ENCODE results near the gene ZNF462. TPM values are rescaled to one million over a fixed set of nuclear protein-coding genes. Genes with fewer than 3 reads are reported as not detected.

Gene ZNF462
- polyA plus RNA-seq, 3 donors = not detected

- intact Hi-C loops (cut with micrococcal nuclease) = no loop called here
- no peak overlapping the region for H3K4me3 Mint-ChIP-seq
- TF ChIP-seq, protein P1, sequence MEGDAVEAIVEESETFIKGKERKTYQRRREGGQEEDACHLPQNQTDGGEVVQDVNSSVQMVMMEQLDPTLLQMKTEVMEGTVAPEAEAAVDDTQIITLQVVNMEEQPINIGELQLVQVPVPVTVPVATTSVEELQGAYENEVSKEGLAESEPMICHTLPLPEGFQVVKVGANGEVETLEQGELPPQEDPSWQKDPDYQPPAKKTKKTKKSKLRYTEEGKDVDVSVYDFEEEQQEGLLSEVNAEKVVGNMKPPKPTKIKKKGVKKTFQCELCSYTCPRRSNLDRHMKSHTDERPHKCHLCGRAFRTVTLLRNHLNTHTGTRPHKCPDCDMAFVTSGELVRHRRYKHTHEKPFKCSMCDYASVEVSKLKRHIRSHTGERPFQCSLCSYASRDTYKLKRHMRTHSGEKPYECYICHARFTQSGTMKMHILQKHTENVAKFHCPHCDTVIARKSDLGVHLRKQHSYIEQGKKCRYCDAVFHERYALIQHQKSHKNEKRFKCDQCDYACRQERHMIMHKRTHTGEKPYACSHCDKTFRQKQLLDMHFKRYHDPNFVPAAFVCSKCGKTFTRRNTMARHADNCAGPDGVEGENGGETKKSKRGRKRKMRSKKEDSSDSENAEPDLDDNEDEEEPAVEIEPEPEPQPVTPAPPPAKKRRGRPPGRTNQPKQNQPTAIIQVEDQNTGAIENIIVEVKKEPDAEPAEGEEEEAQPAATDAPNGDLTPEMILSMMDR (IDR thresholded peaks at IDR 0.05) = no peak
- Histone ChIP-seq H3K79me2 (ENCODE audit: insufficient read depth, low read length) (no peaks in the 10 kb centered on the region), H3K9ac (ENCODE audit: insufficient read depth, low read length, poor library complexity, severe bottlenecking) (no peak overlapping the region), H3K27ac (ENCODE audit: low read depth in 1 of 2, low read length in 2 of 2) (no peak overlapping the region), H3K4me1 (ENCODE audit: control insufficient read depth in 1 of 2, insufficient read depth in 2 of 2, low read length in 2 of 2) (no peaks in the 10 kb centered on the region), H2AFZ (ENCODE audit: insufficient read depth, low read depth, low read length, poor library complexity, severe bottlenecking) (no peak overlapping the region), H4K20me1 (ENCODE audit: insufficient read depth, low read length) (no peaks in the 10 kb centered on the region), H3K27me3 (ENCODE audit: control insufficient read depth in 2 of 2, insufficient read depth in 2 of 2, low read length in 2 of 2) (no peaks in the 10 kb centered on the region), H3K9me3 (replicated peaks in 1 of 2; ENCODE audit: control insufficient read depth in 1 of 2, insufficient read depth in 1 of 2, low read length in 2 of 2) (no peaks in the 10 kb centered on the region), H3K36me3 (replicated peaks in 1 of 2; ENCODE audit: control insufficient read depth in 1 of 2, insufficient read depth in 2 of 2, low read length in 2 of 2) (no peaks in the 10 kb centered on the region), H3K4me3 (replicated peaks in 1 of 3; ENCODE audit: low read depth in 2 of 3, low read length in 3 of 3) (no peak overlapping the region), H3K4me2 (replicated peaks; ENCODE audit: extremely low read depth, low read length, poor library complexity, severe bottlenecking) (no peak overlapping the region)
- H3K27ac Mint-ChIP-seq = no peak overlapping the region
- no peaks in the 10 kb centered on the region for H3K36me3 Mint-ChIP-seq
- no peak for DNase-seq
- H3K9me3 Mint-ChIP-seq = peaks cover 0 to 3% (median 2%) of the 10 kb centered on the region in 7 donors
- 100% methylated on average over 3 of the region's 3 CpGs for WGBS (ENCODE audit: insufficient coverage)
- no peaks in the 10 kb centered on the region for H3K4me1 Mint-ChIP-seq
- H3K27me3 Mint-ChIP-seq (ENCODE audit: low read depth in 3 of 3) = peaks cover 0 to 2% (median 0%) of the 10 kb centered on the region in 3 donors
Observed at GRCh38 chr9:106953174-106953573, 90.2 kb downstream of the ZNF462 start.

DNA sequence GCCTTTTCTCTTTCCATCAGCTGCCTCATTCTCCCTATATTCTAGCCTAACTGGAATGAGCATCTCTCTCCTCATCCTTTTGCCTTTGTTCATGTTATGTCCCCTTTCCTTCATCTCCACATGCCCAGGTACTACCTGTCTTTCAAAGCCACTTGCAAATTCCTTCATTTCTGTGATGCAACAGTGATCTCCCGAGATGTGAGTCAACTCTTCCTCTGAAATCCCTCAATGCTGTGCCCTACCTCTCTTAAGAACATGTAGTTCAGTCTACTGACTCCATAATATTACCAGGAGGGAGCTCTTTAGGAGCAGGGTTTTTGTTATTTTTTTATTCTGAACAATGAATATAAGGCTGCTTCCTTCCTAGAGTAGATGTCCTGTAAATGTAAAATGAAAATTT, 91.6 kb downstream of the ZNF462 start:
- no peaks in the 10 kb centered on the region for H3K4me1 Mint-ChIP-seq
- H3K4me3 Mint-ChIP-seq = no peak overlapping the region
- H3K27me3 Mint-ChIP-seq (ENCODE audit: low read depth in 3 of 3) = peaks cover 0 to 2% (median 0%) of the 10 kb centered on the region in 3 donors
- H3K27ac ChIP-seq (ENCODE audit: low read depth in 1 of 2, low read length in 2 of 2) = no peak overlapping the region
- WGBS (ENCODE audit: insufficient coverage) = no CpG with 5 or more reads among the region's 1 CpG
- DNase-seq = no peak
- H4K20me1 ChIP-seq (ENCODE audit: insufficient read depth, low read length) = no peaks in the 10 kb centered on the region
- H3K9me3 Mint-ChIP-seq = peaks cover 0 to 3% (median 2%) of the 10 kb centered on the region in 7 donors
- H3K79me2 ChIP-seq (ENCODE audit: insufficient read depth, low read length) = no peaks in the 10 kb centered on the region
- no peak overlapping the region for H3K9ac ChIP-seq (ENCODE audit: insufficient read depth, low read length, poor library complexity, severe bottlenecking)
- H3K36me3 Mint-ChIP-seq = no peaks in the 10 kb centered on the region
- H3K4me1 ChIP-seq (ENCODE audit: control insufficient read depth in 1 of 2, insufficient read depth in 2 of 2, low read length in 2 of 2) = no peaks in the 10 kb centered on the region
- no peak overlapping the region for H3K4me2 ChIP-seq (replicated peaks; ENCODE audit: extremely low read depth, low read length, poor library complexity, severe bottlenecking)
- H3K4me3 ChIP-seq (replicated peaks in 1 of 3; ENCODE audit: low read depth in 2 of 3, low read length in 3 of 3) = no peak overlapping the region
- no peaks in the 10 kb centered on the region for H3K9me3 ChIP-seq (replicated peaks in 1 of 2; ENCODE audit: control insufficient read depth in 1 of 2, insufficient read depth in 1 of 2, low read length in 2 of 2)
- no peaks in the 10 kb centered on the region for H3K36me3 ChIP-seq (replicated peaks in 1 of 2; ENCODE audit: control insufficient read depth in 1 of 2, insufficient read depth in 2 of 2, low read length in 2 of 2)
- intact Hi-C loops (cut with micrococcal nuclease) = no loop called here
- TF ChIP-seq, protein P1 (IDR thresholded peaks at IDR 0.05) = no peak
- H3K27me3 ChIP-seq (ENCODE audit: control insufficient read depth in 2 of 2, insufficient read depth in 2 of 2, low read length in 2 of 2) = no peaks in the 10 kb centered on the region
- H2AFZ ChIP-seq (ENCODE audit: insufficient read depth, low read depth, low read length, poor library complexity, severe bottlenecking) = no peak overlapping the region
- H3K27ac Mint-ChIP-seq = no peak overlapping the region
